NT2/D1 (cell line): Measurements from ENCODE around the gene PLRG1.

Experiments used
- YY1 ChIP-seq: IDR thresholded peaks from 2 replicates; pipeline ENCODE4 v1.6.1; 2011; ENCODE audit not compliant: insufficient read length, insufficient read depth
- ZNF274 ChIP-seq: IDR thresholded peaks from 2 replicates; pipeline ENCODE4 v1.6.1; 2011; ENCODE audit warnings: mild to moderate bottlenecking, low read depth, low read length

DNA sequence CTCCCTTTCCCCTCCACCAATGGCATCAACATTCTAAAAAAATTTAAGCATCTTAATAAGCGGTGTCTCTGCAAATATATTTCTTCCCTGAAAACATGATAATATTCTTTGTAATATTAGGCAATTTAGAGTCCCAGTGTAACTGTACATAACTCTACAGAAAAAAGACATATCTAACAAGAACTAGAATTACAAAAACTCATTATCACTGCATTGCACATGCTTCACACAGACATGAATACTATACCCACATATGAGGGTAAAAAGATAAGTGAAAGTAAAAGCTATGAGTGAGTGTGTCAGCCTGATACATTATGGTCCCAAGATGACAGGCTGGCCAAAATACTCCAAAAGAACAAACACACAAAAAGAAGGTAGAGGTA lies 10.2 kb upstream of the PLRG1 start:
- TF ChIP-seq YY1, result no peak
- no peak for TF ChIP-seq ZNF274
